NB4 (cell line): ENCODE results near the gene GRHL1.

Experiments
- DNase-seq: peaks from one replicate; pipeline ENCODE4 v3.0.0; 2010; ENCODE audit warnings: low read depth
- H3K4me3 ChIP-seq: one replicate; pipeline ENCODE4 v1.5.1; 2011; ENCODE audit warnings: mild to moderate bottlenecking, low read depth, low read length, moderate library complexity
- CTCF ChIP-seq: IDR thresholded peaks from one replicate; pipeline ENCODE4 v1.5.1; 2012; ENCODE audit warnings: low read depth, low read length
- MAX ChIP-seq: IDR thresholded peaks from 2 replicates; pipeline ENCODE4 v1.6.1; 2011; ENCODE audit warnings: low read depth, low read length
- MYC ChIP-seq: IDR thresholded peaks from 2 replicates; pipeline ENCODE4 v1.6.1; 2011; ENCODE audit warnings: low read depth, low read length
- POLR2A ChIP-seq: IDR thresholded peaks from 2 replicates; pipeline ENCODE4 v1.6.1; 2011; ENCODE audit warnings: mild to moderate bottlenecking; ENCODE audit not compliant: insufficient read length; ENCODE audit errors: extremely low read depth

The GRHL1 gene

GRCh38 chr2:9945596-9945995 lies 5.9 kb upstream of the GRHL1 start:
- no peak for TF ChIP-seq CTCF
- no peak overlapping the region for H3K4me3 ChIP-seq
- no peak for DNase-seq

GRCh38 chr2:9946076-9946475 lies 5.4 kb upstream of the GRHL1 start:
- H3K4me3 ChIP-seq = no peak overlapping the region
- no peak for TF ChIP-seq CTCF
- no peak for DNase-seq

- no peak overlapping the region for H3K4me3 ChIP-seq
- TF ChIP-seq CTCF (no peak), MYC (no peak), MAX (no peak), POLR2A (no peak)
- no peak for DNase-seq
Observed at GRCh38 chr2:9946818-9947217, 4.7 kb upstream of the GRHL1 start.

GRCh38 chr2:9948721-9949120 lies 2.8 kb upstream of the GRHL1 start:
- no peak overlapping the region for H3K4me3 ChIP-seq
- DNase-seq = no peak
- TF ChIP-seq CTCF = no peak

- TF ChIP-seq CTCF (no peak), MYC (no peak), POLR2A (no peak)
- no peak for DNase-seq
- no peak overlapping the region for H3K4me3 ChIP-seq
Observed at GRCh38 chr2:9949239-9949991, 2.1 kb upstream of the GRHL1 start.

GRCh38 chr2:9949992-9950520 lies 1.4 kb upstream of the GRHL1 start:
- TF ChIP-seq MYC (no peak), CTCF (no peak), POLR2A (no peak), MAX (no peak)
- H3K4me3 ChIP-seq = no peak overlapping the region
- no peak for DNase-seq
